DMS 273 (cell line): ENCODE data around the gene RASSF3.

Source experiments
- DNase-seq: peaks from one replicate; lab custom pipeline; 2025; ENCODE audit not compliant: unreplicated experiment; lab: John Stamatoyannopoulos, UW

RASSF3 gene

DNA sequence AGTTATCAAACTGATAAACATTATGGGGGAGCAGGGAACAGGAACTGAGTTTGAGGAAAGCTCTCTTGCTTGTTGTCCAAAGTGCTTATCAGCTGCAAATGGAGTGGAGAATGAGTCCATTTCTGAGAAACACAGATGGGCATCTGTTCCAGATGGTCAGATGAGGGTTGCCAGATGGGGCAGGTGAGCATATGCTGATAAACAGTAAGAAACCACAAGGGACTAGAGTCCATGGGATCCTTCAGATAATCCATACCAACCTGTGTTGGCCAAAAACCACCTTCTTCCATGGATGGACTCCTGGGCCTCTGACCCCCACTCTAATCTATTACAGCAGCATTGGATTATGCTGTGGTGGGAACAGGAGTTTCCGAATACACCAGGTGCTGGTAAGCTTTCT, 110.6 kb downstream of the RASSF3 start:
- DNase-seq, result peak; percentile 66

- peak; percentile 11 for DNase-seq
Measured at GRCh38 chr12:64722835-64723234, 112.5 kb downstream of the RASSF3 start.

- no peak for DNase-seq
Measured at GRCh38 chr12:64723630-64724029, 113.3 kb downstream of the RASSF3 start.

DNA sequence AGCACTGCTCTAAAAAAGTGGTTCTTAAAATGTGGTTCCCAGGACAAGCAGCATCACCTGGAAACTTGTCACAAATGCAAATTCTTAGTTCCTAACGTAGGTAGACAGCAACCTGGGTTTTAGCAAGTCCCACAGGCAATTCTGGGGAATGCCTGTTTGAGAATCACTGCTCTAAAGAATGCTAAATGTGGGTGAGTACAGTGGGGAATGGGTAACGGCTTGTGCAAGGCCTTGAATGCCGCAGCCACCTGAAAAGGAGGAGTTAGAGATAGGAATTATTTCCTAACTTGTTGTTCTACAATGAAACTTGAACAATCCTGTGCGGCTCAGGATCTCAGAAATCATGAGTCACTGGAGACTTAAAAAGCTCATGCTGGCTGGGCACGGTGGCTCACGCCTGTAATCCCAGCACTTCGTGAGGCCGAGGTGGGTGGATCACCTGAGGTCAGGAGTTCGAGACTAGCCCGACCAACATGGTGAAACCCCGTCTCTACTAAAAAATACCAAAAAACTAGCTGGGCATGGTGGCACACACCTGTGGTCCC, 114.0 kb downstream of the RASSF3 start:
- no peak for DNase-seq

GRCh38 chr12:64729909-64730587, 119.8 kb downstream of the RASSF3 start:
- peak; percentile 77 for DNase-seq

DNA sequence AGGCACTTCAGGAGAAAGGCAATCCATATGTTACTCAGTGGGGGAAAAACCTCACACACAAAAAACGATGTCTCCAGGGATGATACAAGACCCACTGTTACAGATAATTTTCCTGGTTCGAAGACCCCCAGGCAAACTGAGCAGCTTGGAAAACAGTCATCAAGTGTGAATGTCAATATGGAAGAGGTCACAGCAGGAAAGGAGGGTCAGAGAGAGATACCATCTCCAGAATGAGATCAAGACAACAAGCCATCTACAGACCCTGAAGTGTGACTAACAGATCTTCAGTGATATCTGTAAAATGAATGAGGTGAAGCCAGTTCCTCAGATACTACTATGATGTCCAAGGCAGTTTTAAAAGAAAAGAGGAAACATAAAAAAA, 120.3 kb downstream of the RASSF3 start:
- DNase-seq, result no peak

DNA sequence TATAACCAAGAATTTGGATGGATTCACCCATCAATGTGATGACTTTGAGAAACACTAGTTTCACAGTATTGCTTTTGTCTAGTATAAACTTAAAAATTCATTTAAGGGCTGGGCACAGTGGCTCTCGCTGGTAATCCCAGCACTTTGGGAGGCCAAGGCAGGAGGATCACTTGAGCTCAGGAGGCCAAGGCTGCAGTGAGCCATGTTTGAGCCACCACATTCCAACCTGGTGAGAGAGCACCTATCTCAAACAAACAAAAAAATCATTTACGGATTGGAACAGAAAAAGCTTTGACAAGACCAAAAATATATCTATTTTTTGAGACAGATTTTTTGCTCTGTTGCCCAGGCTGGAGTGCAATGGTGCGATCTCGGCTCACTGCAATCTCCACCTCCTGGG, 121.4 kb downstream of the RASSF3 start:
- no peak for DNase-seq

- DNase-seq, result peak; percentile 80
Measured at GRCh38 chr12:64733857-64734256, 123.6 kb downstream of the RASSF3 start.

GRCh38 chr12:64735442-64735841, 125.1 kb downstream of the RASSF3 start:
- peak; percentile 3 for DNase-seq

DNA sequence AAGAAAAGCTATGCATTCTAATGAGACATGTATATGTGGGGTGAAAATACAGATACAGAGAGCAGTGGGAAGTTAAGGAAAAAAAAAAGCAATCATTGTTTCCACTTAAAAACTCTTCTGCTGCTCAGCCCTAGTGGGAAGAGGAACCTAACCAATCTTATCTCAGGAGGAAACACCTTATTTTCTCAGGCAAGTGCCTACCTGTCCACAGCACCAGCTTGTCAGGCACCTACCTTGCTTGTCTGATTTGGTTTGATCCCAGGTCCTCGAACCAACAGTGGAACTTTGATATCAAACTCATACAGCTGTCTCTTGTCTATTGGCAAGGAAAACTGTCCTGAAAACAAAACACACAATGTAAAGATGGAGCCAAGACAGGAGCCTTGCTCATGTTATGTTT, 126.5 kb downstream of the RASSF3 start:
- DNase-seq, result no peak

DNA sequence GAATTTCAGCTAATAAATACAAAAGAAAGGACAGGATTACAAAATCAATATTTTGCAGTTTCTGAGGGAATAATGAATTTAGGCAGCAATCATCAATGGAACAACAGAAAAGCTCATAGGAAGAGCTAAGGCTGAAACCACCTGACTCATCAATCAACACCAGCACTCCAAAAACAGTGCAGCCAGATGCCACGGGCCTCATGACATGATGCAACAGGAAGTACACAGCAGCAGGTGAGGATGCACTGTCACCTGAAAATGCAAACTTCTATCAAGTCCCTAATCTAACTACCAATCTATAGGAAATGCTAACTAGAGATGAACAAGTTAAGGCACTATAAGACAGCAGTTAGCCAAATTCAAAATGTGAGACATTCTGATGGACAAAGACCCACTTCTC, 127.2 kb downstream of the RASSF3 start:
- DNase-seq, result peak; percentile 8

GRCh38 chr12:64739778-64740177, 129.5 kb downstream of the RASSF3 start:
- no peak for DNase-seq

DNA sequence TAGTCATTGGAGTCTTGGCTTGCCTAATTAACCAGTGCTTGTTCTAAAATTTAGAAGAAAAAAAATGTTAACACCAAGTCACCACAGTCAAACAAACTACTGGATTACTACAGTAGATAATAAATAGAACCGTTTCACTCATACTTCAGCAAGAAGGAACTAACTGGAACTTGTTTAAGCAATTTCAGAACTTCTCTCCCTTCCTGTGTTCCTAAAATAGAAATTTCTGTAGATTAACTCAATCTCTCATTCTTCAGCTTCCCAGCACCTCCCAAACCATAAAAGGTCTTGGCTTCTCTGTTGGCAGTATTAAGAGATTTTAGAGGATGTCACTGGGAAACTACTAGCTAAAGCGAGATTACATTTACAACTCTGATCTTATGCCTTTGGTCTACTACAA, 130.4 kb downstream of the RASSF3 start:
- DNase-seq, result no peak

DNA sequence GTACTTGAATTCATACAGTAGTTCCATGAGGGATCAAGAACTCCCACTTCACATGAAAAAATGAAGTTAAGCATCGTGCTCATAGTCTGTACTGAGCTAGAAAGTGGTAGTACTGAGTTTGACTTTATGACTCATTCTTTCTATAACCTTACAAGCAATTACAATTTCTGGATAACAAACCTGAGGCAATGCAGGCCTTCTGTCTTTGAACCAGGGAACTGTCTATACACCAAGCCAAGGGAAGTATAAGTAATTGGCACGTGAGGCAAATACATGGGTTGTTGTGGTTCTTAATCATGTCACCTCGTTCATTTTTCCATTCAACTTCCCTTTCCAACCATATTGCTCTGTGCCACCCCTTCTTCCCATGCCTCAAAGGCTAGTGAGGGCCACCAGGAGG, 132.1 kb downstream of the RASSF3 start:
- DNase-seq, result no peak

DNA sequence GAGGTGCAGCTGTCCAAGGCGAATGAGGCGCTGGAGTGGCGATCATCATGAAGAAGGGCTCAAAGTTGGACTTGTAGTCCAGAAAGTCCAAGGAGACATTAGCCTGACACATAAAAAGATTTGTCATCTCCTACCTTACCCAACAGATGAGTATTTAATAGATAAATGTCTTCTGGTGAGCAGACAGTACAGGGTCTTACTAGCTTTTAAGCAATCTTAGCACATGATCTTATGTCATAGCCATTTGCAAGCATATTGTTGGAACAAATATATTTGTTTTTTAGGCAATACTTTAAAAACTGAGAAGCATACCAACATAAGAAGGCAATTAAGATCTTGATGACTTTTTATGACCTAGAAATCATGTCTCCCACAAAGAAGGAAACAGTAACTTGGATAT, 132.9 kb downstream of the RASSF3 start:
- DNase-seq, result no peak

- DNase-seq, result no peak
Measured at GRCh38 chr12:64744422-64745258, 134.3 kb downstream of the RASSF3 start.

GRCh38 chr12:64745259-64745807, 135.0 kb downstream of the RASSF3 start:
- no peak for DNase-seq

GRCh38 chr12:64745980-64746379, 135.7 kb downstream of the RASSF3 start:
- peak; percentile 30 for DNase-seq

GRCh38 chr12:64746663-64747062, 136.4 kb downstream of the RASSF3 start:
- DNase-seq, result no peak
